Measurements from ENCODE around the gene GFPT1.

GFPT1 gene

DNA sequence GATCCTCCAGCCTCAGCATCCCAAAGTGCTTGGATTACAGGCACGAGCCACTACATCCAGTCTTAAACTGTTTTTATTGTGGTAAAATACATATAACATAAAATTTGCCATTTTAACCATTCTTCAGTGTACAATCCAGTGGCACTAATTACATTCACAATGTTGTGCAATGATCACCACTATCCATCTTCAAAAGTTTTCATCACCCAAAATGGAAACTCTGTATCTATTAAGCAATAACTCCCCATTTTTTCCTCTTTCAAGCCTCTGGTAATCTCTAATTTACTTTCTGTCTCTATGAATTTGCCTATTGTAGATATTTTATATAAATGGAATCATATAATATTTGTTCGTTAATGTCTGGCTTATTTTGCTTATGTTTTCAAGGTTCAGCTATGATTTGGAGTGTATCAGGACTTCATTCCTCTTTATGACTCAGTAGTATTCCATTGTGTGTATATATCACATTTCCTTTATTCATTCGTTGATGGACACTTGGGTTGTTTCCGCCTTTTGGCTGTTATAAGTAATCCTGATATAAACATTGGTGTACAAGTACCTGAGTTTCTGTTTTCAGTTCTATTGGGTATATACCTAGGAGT is 71.8 kb downstream of the GFPT1 start:
- FAIRE-seq: no peak

DNA sequence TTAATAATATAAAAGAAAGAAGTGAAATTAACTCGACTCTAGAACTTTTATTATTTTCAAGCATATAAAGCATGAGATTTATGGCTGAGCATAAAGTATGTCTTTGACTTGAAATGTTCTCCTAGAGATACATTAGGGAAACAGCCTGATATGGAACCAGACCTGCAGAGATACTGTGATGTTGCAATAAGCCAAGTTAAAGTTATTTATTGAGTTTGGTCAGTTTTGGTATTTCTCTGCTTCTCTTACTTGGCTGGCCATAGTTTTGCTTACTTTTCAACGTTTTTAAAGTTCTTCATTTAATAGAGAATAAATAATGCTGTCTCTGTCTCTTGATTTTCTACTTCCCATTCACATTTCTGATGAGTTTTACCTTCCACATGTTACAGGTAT is 76.0 kb downstream of the GFPT1 start:
- no peak for FAIRE-seq

DNA sequence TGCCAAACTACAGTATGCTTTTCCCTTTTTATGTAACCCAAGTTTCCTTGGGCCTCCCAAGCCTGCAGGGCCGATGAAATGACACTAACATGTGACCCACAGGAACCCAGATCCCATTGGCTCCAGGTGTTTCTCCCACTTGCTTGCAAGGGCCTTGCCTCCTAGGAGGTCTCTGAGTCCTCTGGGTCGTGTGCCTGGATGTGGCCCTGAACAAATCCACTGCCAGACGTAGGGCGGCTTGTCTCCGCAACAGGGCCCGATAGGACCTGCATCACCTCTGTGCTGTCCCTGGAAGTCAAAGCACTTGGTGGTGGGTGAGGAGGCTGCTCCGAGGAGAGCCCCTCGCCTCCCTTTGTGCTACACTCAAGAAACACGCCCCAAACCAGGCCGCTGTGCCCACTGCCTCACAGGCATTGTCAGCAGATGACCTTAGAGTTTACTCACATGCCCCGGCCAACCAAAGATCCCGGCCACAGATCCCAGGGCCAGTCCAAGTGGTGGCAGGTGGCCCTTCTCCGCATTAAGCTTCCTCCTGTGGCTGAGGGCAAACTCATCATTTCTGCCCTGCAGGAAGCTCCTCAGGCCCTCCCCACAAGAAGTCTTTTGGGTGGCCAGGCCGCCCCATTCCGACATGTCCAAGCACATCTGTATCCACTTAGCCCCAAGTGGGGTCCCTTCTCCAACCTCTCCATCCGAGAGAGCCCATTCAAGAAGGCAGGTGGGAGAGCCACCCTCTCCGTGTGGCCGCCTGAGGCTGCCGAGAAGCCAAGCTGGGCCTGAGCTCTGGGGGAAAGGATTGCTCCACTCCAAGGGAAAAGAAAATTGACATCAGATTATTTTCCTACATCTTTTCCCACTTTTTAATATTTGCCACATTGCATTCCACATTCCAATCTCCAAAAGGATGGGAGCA is 76.7 kb downstream of the GFPT1 start:
- FAIRE-seq: no peak

DNA sequence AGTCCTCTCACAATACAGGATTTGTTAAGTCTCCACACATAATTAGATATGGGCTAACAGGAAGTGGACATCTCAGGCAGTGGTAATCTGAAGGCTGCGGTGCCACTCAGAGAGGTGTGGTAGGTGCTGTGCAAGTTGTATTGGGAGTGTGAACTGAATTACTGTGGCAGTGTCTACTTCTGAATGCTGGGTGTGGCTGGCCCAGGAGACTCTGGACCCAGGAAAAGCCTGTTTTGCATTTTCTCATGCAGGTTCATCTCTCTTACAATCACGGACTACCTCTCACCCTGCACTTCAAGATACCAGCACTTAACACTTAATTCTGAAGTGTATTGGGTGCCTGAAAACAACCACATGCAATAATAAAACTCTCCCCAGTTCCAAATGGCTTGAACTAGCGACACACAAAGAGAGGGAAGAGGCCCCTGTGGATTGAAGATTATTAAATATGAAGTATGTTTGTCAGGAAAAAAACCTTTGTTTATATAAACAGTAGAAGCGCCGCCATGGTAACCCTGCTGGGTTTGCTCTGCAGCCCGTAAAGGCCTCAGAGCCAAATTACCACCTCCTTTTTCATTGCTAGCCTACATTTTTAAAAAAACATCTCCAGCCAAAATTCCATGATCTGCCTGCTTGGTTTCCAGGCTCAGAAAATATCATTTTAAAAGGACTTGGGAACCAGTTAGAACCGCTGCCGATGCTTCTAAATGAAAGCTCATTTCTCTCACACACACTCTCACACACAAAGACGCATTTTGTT is 77.5 kb downstream of the GFPT1 start:
- no peak for FAIRE-seq

DNA sequence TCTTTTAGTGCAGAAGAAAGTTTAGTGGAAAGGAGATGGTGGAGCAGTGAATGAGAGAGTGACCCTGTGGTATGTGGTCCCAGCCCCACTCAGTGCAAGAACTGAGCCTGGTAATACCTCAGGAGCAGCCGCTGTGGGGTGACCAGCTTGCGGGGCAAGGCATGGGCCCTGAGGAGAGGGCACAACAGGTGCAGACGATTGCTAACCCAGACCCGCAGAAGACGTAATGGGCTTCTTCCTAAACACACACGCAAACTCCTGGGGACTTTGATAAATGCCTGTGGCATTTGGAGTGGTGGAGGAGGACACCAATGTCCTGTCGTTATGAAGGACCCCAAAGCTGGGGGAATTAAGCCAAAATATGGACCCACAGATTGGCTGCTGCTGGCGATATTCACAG is 78.7 kb downstream of the GFPT1 start:
- FAIRE-seq: no peak

DNA sequence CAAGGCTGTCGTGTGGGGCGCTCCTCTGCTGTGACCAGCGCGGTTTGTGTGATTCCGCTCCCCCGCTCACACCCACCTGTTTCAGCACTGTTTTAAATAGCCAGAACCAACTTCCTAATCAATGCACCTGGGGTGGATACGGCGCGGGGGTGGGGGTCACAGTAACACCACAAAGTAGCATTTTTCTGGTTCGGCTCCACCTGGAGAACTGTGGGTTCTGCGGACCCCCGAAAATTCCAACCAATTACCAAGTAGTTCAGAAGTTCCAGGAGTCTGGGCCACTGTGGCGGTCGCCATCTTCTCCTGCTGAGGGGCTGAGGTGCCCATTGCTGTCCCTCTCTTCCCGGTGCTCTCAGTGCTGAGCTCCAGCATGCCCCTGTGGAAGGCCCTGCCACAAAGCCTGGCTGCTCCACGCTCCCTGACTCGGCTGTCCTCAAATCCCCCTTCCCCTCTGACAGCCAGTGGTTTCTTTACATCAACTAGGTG is 79.4 kb downstream of the GFPT1 start:
- FAIRE-seq: no peak

DNA sequence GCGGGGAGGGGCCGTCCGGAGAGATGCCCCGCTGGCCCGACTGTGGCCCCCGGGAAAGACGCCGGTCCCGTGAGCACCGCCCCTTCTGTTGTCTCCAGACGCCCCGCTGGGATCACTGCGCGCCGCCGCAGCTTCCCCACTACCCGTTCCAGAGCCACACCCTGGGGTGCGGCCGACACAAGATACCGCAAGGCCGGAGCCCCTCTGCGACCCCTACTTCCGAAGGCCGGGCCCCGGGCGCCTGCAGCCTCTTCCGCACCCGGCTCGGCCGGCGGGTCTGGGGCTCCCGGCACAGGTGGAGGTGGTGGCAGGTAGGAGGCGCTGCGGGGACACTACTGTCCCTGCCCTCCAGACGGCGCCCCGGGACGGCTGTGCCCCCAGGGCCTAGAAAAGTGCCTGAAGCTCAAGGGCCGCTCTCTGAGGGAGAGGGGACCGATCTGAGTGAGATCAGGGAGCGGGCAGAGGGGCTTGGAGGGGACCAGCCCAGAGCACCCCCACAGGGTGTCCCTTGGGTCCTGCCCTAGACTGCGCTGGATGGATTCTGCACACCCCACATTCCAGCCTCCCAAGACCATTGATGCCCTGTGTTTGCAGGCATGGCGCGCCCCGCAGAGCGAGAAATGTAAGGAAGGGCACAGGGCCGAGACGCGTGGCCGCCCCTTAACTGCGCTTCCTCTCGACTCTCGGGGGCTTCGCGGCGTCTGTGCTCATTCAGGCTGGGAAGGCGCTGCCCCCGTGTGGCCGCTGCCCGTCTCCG is 80.0 kb downstream of the GFPT1 start:
- FAIRE-seq: no peak

DNA sequence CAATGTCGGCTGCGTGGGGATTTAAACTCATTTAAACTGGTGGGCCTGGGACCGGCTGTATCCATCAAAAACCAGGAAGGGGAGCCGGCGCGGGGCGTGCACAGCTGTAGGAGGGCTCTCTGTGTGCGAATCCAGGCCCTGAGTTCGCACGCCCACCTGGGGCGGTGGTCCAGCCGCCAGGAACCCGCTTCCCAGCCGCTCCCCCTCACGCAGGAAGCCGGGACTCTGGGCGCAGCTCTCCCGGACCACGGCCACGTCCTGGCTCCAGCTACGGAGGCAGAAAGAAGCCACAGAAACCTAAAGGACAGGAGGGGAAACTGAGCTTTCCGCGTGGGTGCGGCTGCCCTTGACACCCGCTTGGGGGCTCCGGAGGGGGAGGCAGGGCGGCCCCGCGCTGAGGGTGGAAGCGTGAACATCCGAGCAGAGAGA is 80.6 kb downstream of the GFPT1 start:
- no peak for FAIRE-seq

DNA sequence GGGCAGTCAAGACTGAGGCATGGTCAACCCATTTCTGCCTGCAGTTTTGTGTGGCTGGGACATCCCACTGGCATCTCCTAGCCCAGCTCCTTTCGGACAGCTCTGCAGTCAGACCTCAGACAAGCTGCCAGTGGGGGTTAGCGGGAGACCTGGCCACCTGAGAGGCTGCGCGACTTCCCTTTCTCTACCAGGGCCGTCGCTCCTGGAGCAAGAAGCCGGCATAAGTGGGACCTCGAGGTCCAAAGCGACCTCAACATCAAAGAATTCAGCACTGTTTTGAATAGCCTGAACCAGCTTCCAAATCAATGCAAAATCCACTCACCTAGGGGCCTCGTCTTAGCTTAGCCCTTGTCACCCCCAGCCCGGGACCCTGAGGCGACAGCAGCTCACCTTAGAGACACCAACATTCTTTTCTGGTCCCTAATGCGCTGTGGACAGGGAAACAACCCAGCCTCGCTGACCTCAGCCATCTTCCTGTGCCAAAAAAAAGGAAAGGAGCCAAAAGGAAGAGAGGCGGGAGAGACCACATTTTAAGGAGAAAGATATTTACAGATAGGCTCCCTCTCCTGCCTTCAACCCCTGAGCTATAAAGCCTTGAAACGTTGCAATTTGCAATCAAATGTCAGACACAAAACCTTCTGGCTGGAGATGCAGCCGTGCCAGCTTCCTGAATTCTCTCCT is 81.2 kb downstream of the GFPT1 start:
- FAIRE-seq: no peak

DNA sequence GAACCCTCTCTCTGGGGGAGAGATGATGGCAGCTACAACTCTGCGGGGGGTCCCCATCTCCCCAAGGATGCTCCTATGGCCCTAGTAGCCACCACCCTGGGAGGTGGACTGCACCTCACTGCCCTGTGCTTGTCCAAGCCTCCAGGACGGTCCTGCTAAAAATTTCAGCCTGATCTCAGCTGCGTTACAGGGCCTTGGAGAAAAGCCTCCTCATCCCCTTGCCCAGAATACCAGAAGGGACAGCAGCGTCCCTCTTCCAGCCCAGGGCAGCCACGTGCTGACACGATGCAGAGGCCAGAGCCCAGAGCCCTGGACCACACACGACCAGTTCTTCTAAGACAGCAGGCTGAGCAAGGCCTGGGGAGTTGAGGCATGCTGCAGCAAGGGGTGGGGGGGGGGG is 81.9 kb downstream of the GFPT1 start:
- no peak for FAIRE-seq

DNA sequence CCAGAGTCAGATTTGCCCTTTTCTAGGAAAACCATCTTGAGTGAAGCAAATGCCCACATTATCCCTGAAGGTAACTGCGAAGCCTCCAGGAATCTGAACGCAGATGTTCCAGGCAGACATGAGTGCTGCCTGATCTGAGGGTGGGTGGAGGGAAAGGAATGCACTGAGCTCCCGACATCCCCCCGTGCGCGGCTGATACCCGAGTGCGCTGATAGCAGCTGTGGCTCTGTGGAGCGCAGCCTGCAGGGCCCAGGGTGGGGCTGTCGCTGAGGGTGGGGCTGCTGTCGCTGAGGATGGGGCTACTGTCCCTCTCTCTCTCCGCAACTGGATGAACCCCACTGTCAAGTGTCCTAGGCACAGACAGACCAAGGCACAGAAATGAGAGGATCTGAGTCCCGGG is 82.4 kb downstream of the GFPT1 start:
- no peak for FAIRE-seq

DNA sequence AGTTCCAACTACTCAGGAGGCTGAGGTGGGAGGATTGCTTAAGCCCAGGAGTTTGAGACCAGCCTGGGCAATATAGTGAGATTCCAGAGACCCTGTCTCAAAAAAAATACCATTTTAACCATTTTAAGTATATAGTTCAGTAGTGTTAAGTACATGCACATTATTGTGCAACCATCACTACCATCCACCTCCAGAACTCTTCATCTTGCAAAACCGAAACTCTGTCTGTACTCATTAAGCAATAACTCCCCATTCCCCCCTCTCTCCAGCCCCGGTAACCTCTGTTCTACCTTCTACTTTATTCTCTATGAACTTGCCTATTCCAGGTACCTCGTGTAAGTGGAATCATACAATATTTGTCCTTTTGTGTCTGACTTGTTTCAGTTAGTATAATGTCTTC is 86.4 kb downstream of the GFPT1 start:
- no peak for FAIRE-seq

DNA sequence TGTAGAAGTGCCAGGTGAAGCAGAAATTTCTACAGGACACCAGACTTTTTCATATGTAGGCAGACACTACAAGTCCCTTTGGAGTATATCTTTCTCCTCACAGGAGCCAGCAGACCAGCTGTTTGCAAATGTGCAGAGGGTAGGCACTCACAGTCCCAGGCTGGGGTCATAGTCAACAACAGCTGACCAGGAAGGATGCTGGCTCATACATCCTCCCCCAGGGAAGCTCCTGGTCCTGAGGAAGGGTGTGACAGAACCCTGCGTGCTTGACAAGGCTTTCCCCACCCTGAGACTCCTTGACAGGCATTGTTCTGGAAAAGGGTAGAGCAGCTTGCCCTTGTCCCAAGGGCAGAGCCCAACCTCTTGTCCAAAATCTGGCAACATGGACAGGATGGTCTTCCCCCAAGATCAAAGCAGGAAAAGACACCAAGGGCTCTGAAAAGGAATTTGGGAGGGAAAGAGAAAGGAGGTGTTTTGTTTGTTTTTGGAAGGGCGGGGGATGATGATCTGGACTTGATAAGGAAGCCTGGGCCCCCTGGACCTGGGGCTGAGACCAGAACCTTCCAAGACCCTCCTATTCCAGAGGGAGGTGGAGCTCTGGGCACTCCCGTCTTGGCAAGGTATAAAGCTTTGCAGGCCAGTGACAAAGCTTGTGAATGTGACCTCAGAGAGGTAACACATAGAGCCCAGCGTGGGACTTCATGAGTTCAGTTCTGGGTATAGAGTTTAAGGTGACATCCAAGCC is 87.1 kb downstream of the GFPT1 start:
- no peak for FAIRE-seq

DNA sequence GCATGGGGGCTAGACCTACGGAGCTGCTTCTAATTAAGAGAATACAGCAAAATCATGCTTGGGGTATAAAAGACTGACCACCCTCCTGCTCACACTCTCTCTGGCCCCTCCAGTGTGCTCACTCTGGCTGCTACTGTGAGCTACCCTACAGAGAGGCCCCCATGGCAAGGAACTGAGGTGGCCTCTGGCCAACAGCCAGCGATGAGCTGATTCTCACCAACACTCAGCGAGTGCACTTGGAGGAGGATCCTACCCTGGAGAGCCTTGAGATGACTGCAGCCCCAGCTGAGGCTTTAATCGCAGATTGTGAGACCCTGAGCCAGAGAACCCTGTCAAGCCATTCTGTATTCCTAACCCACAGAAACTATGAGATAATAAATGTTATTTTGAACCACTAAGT is 88.2 kb downstream of the GFPT1 start:
- FAIRE-seq: no peak

DNA sequence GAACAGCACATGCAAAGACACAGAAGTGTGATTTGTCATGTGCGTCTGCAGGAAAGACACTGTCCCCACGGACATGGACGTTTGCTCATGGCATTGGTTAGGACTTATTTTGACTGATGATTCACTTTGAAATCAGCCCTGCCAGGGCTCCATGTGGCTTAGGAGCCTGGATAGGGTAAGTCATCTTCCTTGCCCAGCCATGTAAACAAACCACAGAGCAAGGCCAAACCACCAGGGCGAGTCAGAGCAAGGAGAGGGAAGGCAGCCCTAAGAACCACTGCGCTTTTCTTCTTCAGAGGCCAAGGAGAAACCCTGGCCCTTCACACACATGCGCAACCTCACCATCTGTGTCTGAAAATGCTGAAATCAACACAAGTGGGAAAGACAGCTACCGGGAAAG is 88.8 kb downstream of the GFPT1 start:
- no peak for FAIRE-seq

DNA sequence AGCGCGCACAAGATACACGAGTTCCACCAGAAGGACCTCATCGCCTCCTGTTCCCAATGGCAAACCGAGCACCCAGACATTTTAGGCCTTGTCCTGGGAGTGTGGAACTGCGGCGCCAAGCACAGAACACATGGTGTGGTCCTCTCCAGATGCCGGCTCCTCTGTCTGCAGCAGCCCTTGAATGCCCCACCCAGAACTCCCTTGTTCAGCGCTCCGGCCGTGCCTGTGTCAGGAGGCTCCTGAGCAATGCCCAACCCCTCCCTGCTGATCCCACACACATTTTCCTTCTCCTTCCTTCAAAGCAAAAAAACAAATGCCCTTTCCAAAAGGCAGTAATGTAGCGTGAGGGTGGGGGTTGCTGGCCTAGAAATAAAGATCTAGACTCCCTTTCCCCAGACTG is 89.8 kb downstream of the GFPT1 start:
- FAIRE-seq: no peak

DNA sequence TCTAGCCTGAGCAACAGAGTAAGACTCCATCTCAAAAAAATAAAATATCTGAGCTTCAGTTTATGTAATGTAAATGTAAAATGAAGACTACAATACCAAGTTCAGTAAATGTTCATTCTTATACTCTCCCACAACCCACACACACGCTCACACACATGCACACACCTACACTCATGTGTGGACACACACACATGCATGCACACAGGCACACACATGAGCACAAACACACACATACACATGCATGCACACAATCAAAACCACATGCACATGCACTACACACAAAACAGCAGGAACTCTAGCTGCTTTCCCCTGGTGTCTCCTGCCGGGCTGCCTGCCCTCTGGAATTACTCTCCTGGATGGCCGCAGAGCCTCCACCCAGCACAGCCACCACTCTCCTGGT is 90.6 kb downstream of the GFPT1 start:
- FAIRE-seq: no peak

DNA sequence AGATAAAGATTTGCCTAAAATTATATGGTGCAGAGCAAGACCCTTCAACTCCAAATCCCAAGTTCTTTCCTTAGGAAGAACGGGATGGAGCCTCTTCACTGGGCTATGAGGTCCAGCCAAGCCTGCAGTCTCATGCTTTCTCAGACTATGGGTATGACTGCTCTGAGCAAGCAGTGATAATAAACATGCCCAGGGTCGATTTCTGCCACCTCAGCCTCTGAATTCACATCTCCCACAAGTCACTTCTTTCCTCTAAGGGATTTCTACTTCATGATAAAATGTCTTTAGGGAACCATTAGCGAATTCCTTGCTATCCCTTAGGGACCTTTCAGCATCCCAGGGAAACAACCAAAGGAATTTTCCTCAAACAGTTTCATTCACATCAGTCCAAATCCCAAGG is 94.8 kb downstream of the GFPT1 start:
- no peak for FAIRE-seq

DNA sequence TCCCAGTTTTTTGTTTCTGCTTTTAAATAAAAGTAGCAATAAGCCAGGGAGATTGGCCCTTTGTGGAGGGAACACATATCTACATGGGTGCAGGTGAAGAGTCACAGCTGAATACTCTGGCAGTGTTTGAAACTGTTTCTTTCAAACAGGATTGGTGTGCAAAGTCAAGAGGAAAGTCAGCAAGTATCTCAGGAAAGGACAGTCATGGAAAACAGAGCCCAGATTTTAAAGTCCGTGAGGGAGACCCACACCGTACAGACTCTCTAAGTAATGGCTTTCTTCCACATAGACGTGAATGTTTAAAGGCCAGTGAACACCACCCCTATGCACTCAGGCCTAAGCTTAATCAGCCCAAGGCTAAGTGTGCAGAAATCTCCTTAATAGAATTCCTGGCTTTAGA is 95.3 kb downstream of the GFPT1 start:
- FAIRE-seq: no peak

DNA sequence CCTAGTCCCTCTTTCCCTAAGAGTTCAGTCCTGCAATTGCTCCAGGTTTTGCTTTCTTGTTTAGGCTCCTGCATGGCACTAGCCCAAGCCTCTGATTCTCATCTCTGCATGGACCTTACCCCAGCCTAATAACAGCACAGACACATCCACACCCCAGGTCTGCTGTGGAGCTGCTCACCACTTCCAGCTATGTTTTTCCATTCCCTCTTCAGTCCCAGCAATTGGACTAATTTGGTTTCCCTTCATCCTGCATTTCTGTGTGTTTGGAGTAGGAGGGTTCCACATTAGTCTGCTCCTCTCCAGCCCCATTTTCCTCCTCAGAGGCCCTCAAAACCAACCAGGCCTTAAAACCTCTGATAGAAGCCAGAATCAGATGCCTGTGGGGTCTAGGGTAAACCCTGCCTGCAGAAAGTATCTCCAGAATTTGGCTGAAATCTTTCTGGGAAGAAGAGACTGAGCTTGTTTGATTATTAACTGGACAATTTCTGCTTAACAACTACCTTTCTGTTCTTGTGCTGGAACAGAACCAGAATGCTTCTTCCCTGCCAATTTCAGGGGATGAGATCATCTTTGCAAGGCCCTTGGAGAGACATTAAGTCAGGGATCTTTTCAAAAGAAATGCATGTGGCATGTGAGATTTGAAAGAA is 95.9 kb downstream of the GFPT1 start:
- FAIRE-seq: no peak

DNA sequence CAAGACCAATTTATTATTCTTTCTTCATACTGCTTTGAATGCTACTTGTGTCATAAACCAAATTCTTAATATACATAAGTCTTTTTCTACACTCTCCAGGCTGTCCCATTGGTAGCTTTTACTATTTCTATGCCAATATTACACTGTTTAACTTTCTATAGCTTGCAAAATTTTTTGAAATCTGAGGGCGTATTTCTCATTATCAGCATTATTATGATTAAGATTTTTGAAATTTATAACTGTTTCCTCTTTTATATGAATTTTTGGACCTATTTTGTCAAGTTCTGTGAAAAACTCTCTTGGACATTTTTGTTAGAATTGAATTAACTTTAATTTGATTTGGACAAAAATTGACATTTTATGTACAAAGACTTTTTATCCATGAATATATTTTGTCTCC is 98.6 kb downstream of the GFPT1 start:
- peak; percentile 23 for FAIRE-seq
